ENCODE measurements around the gene PKP3.

PKP3 gene

GRCh38 chr11:352456-353031, 41.5 kb upstream of the PKP3 start:
- no peak for DNase-seq (ENCODE audit: low read depth)
- H3K4me3 ChIP-seq (replicated peaks; ENCODE audit: low read depth, low read length), result no peak overlapping the region
- no peak for TF ChIP-seq CTCF (IDR thresholded peaks at IDR 0.05; ENCODE audit: low read length, missing control alignments)

- peak; percentile 84 for DNase-seq (ENCODE audit: low read depth)
- TF ChIP-seq CTCF (IDR thresholded peaks at IDR 0.05; ENCODE audit: low read length, missing control alignments), result no peak
- no peak overlapping the region for H3K4me3 ChIP-seq (replicated peaks; ENCODE audit: low read depth, low read length)
Measured at GRCh38 chr11:353179-353873, 40.7 kb upstream of the PKP3 start.

GRCh38 chr11:355581-356458, 38.2 kb upstream of the PKP3 start:
- TF ChIP-seq CTCF (IDR thresholded peaks at IDR 0.05; ENCODE audit: low read length, missing control alignments), result no peak
- DNase-seq (ENCODE audit: low read depth), result peak; percentile 99
- peak overlapping the region; percentile 37 for H3K4me3 ChIP-seq (replicated peaks; ENCODE audit: low read depth, low read length)

DNA sequence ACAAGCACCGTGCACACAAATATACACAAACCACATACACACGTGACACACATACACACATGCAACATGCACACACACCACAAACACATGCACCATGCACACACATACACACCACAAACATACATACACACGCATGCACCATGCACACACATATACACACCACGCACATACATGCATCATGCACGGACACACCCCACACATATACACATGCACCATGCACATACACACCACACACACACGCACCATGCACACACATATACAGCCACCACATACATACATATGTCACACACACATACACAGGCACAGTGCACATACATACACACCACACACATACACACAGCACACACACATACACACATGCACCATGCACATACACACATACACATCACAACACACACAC, 37.4 kb upstream of the PKP3 start:
- H3K4me3 ChIP-seq (replicated peaks; ENCODE audit: low read depth, low read length), result no peak overlapping the region
- no peak for DNase-seq (ENCODE audit: low read depth)
- TF ChIP-seq CTCF (IDR thresholded peaks at IDR 0.05; ENCODE audit: low read length, missing control alignments), result no peak

- no peak for DNase-seq (ENCODE audit: low read depth)
- TF ChIP-seq CTCF (IDR thresholded peaks at IDR 0.05; ENCODE audit: low read length, missing control alignments), result no peak
- H3K4me3 ChIP-seq (replicated peaks; ENCODE audit: low read depth, low read length), result no peak overlapping the region
Measured at GRCh38 chr11:357582-357981, 36.4 kb upstream of the PKP3 start.

DNA sequence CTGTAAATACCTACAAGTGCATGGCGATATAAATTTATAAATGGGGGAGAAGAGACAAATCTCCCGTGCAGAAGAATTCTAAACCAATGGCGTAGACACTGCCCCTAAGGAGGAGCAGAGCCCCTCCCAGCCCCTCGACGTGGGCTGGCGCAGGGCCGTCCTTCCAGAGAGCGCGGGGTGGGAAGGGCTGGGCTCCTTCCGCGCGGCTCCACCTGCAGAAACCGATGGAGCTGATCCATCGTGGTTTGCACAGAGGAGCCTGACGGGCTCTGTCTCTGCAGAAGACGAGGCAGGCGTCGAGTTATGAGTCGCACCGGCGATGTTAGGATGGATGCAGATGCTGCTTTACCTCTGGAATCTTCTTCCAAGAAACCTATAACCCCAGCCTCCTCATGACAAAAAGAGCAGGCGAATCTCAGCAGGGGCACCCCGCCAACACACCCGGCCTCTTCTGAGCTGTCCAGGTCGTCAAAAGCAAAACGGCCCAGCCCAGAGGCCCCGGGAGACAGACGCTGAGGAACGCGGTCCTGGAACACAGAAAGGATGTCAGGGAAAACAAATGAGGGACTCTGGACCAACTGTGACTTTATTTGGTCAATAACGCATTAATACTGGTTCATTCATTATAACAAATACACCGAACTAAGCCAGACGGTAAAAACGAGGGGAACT, 35.7 kb upstream of the PKP3 start:
- no peak for DNase-seq (ENCODE audit: low read depth)
- TF ChIP-seq CTCF (IDR thresholded peaks at IDR 0.05; ENCODE audit: low read length, missing control alignments), result no peak
- H3K4me3 ChIP-seq (replicated peaks; ENCODE audit: low read depth, low read length), result no peak overlapping the region

Measured in fibroblast of pulmonary artery (primary cell).